Measurements from ENCODE around the gene TOR2A.

Gene TOR2A

DNA sequence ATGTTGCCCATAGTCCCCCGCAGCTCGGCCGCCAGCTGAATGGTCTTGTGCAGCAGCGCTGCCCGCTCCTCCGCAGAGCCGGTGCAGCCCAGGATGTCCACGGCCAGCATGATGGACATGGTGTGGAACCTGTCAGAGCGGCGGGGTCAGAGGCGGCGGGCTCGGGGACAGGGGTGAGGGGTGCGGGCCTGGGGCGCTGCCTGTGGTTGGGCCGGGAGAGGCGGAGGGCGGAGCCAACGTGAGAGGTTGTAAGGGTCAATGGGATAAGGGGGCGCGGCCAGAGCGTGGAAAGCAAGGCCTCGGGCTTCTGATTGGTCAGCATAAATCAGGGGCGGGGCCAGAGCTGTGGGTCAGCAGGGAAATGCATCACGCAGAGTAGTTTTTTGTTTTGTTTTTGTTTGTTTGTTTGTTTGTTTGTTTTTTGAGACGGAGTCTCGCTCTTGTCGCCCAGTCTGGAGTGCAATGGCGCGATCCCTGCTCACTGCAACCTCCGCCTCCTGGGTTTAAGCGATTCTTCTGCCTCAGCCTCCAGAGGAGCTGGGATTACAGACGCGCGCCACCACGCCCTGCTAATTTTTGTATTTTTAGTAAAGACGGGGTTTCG is 6.8 kb upstream of the TOR2A start:
- no peak for DNase-seq (ENCODE audit: extremely low read depth, low read depth)
- TF ChIP-seq, protein P1, sequence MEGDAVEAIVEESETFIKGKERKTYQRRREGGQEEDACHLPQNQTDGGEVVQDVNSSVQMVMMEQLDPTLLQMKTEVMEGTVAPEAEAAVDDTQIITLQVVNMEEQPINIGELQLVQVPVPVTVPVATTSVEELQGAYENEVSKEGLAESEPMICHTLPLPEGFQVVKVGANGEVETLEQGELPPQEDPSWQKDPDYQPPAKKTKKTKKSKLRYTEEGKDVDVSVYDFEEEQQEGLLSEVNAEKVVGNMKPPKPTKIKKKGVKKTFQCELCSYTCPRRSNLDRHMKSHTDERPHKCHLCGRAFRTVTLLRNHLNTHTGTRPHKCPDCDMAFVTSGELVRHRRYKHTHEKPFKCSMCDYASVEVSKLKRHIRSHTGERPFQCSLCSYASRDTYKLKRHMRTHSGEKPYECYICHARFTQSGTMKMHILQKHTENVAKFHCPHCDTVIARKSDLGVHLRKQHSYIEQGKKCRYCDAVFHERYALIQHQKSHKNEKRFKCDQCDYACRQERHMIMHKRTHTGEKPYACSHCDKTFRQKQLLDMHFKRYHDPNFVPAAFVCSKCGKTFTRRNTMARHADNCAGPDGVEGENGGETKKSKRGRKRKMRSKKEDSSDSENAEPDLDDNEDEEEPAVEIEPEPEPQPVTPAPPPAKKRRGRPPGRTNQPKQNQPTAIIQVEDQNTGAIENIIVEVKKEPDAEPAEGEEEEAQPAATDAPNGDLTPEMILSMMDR (IDR thresholded peaks at IDR 0.05; ENCODE audit: low read depth, low read length, missing control alignments) = no peak
- H3K4me3 ChIP-seq (replicated peaks; ENCODE audit: low read depth, low read length) = peak overlapping the region; percentile 36

DNA sequence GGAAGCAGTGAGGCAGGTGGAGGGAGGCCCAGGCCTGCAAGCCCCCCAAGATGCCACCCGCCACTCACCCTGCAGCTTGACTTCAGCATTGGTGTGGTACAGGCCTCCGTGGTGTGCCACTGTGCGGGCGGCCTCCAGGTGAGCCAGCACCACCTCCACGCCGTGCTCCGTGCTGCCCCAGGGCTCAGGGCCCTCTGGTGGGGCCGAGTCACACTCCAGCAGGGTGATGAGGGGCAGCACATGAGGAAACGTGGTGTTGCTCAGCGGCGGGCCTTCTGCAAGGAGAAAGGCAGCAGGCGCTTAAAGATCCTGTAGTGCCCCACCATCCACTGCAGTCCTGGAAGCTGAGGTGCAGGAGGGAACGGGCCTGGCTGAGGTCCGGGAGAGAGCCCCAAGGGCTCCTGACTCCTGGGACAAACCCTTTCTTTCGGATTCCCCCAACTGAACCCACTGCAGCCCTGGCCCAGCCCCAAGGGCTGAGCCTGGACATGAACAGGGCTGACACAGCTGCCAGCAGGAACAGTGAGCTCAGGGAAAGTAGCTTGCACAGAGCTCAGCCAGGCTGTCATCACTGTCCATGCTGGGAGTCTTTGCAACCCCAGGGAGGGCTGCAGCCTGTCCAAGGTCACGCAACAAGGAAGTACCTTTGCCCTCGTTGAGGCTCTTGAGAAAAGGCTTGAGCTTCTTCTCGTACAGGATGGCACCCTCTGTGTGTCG is 4.7 kb upstream of the TOR2A start:
- no peak overlapping the region for H3K4me3 ChIP-seq (replicated peaks; ENCODE audit: low read depth, low read length)
- DNase-seq (ENCODE audit: extremely low read depth, low read depth) = no peak
- TF ChIP-seq, protein P1 (IDR thresholded peaks at IDR 0.05; ENCODE audit: low read depth, low read length, missing control alignments) = no peak

DNA sequence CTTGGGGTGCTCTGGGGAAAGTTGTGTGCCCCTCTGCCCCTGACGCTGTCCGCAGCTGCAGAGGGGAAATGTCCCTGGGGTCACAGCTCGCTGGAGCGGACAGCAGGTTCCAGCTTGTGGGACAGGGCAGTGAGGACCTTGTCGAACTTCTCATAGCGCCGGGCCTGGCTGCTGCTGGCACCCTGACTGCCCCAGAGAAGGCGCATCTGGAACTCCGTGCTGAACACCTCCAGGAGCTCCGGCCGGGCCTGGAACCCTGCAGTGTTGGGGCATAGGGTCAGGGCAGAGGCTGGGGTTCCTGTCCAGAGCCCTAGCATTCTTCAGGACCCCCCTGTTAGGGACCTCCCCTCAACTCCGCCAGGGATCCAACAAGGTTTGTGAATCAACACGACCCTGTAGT is 3.6 kb upstream of the TOR2A start:
- TF ChIP-seq, protein P1 (IDR thresholded peaks at IDR 0.05; ENCODE audit: low read depth, low read length, missing control alignments) = no peak
- DNase-seq (ENCODE audit: extremely low read depth, low read depth) = no peak
- H3K4me3 ChIP-seq (replicated peaks; ENCODE audit: low read depth, low read length) = no peak overlapping the region

DNA sequence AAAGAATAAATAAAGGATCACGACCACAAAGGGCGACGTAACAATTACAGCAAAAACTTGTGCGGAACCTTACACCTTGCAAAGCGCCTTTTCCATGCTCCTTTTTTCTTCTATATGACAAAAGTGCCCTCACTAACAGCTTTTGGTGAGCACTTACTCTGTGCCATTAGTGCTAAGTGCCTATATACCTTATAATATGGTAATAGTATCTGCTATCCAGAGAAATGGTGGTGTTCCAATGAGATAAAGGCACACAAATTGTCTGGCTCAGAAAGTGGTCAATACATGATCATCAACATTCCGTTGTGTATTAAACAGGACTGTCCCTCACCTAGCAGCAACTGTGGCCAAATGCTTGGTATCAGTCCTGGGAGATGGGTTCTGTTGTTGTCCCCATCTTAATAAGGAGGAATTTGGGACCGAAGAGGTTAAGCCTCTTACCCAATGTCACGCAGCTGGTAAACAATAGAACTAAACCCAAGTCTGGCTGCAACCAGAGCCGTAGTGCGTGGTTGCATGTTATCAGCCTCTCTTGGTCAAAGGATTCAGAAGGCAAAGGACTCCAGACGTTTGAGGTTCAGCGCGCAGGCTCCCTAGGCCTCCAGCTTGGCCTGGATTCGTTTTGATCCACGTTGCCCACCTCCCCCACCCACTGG is 564 bp upstream of the TOR2A start:
- H3K4me3 ChIP-seq (replicated peaks; ENCODE audit: low read depth, low read length) = no peak overlapping the region
- TF ChIP-seq, protein P1 (IDR thresholded peaks at IDR 0.05; ENCODE audit: low read depth, low read length, missing control alignments) = no peak
- no peak for DNase-seq (ENCODE audit: extremely low read depth, low read depth)

DNA sequence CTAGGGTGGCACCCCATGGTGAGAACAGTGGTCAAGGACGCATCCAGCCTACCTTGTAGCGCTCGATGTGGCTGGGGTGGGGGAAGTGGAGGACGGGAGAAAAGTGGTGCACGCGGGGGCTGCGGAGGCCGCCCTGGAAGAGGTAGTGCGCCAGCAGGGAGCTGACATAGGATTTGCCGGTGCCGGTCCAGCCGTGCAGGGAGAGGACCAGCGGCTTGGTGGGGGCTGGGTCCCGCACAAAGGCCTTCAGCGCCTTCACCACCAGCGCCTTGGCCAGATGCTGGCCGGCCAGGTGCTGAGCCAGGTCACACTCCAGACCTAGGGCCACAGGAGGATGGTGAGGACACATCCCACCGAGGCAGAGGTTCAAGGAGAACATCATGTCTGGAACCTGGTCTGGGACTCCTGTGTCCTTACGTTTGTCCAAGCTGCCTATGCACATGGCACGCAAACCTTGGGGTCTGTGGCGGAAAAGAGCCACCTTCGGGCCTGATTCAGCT is 797 bp downstream of the TOR2A start:
- no peak for DNase-seq (ENCODE audit: extremely low read depth, low read depth)
- TF ChIP-seq, protein P1 (IDR thresholded peaks at IDR 0.05; ENCODE audit: low read depth, low read length, missing control alignments) = no peak
- H3K4me3 ChIP-seq (replicated peaks; ENCODE audit: low read depth, low read length) = peak overlapping the region; percentile 57

DNA sequence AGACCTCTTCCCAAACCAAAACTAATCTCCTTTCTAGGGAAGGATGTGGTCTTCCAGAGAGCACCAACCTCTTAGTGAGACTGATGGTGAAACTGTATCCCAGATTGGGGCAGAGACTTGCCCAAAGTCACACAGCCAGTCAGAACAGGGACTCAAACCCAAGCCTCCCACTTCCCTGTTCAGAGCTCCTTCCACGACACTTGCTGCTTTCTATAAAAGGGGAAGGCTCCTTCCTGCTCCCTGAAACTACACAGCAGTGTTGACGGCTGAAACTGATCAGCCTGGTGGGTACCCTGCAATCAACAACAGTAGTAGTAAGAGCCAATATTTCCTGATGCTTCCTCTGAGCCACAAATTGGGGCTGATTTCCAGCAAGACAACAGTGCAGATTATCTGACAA is 1.5 kb downstream of the TOR2A start:
- no peak for DNase-seq (ENCODE audit: extremely low read depth, low read depth)

More for the DNA sequence above, 1.5 kb downstream of the TOR2A start:
- H3K4me3 ChIP-seq (replicated peaks; ENCODE audit: low read depth, low read length) = no peak overlapping the region
- TF ChIP-seq, protein P1 (IDR thresholded peaks at IDR 0.05; ENCODE audit: low read depth, low read length, missing control alignments) = no peak

All from HFF-Myc (cell line).